IMR-90 (cell line): ENCODE data around the gene ASNSD1. TPM values are rescaled to one million over a fixed set of nuclear protein-coding genes. Genes with fewer than 3 reads are reported as not detected.

ENCODE experiments used
- ATAC-seq: fragments of 200-7000 bp; cut with Tn5 transposase; 2 replicates; pipeline ENCODE4 v1.9.1; 2020; ENCODE audit warnings: low read depth, mild to moderate bottlenecking, moderate library complexity
- BruUV-seq: library from RNA; stranded (reverse); fragments of 400-500 nt; replicated peaks from 2 replicates; lab custom pipeline; 2021; lab: Mats Ljungman, UMichigan
- CTCF ChIA-PET: fragments of 300-600 bp; formaldehyde crosslinking; extraction: SDS; loops from one replicate; lab custom pipeline; 2021; ENCODE audit warnings: antibody characterized with exemption; lab: Yijun Ruan, JAX
- POLR2A ChIA-PET: fragments of 300-600 bp; sonication (Branson Sonifier 250); formaldehyde crosslinking; loops from one replicate; lab custom pipeline; 2022; ENCODE audit warnings: antibody characterized with exemption; ENCODE audit not compliant: unreplicated experiment; lab: Charles Lee
- DNase-seq: peaks from one replicate; pipeline ENCODE4 v3.0.0; 2013
- H2AFZ ChIP-seq: replicated peaks from 2 replicates; pipeline ENCODE3; 2013; ENCODE audit warnings: low read length, mild to moderate bottlenecking; ENCODE audit not compliant: poor library complexity
- H2AK5ac ChIP-seq: 2 replicates; pipeline ENCODE4 v1.6.1; 2013; ENCODE audit warnings: low read depth, low read length, inconsistent platforms
- H2AK9ac ChIP-seq: replicated peaks from 2 replicates; pipeline ENCODE3; 2013; ENCODE audit warnings: mild to moderate bottlenecking, low read depth, low read length, moderate library complexity; ENCODE audit not compliant: poor library complexity
- H2BK120ac ChIP-seq: 2 replicates; pipeline ENCODE4 v1.6.1; 2013; ENCODE audit warnings: low read depth, low read length, inconsistent platforms
- H2BK15ac ChIP-seq: 3 replicates; pipeline ENCODE4 v1.6.1; 2013; ENCODE audit warnings: low read depth, low read length, inconsistent platforms
- H2BK20ac ChIP-seq: 2 replicates; pipeline ENCODE4 v1.6.1; 2013; ENCODE audit warnings: low read depth, mild to moderate bottlenecking, inconsistent platforms, low read length, moderate library complexity
- H2BK5ac ChIP-seq: 2 replicates; pipeline ENCODE4 v1.6.1; 2013; ENCODE audit warnings: mild to moderate bottlenecking, low read depth, low read length, inconsistent platforms; ENCODE audit not compliant: poor library complexity, severe bottlenecking
- H3K14ac ChIP-seq: replicated peaks from 2 replicates; pipeline ENCODE4 v1.6.1; 2013; ENCODE audit warnings: low read depth, low read length, inconsistent platforms
- H3K18ac ChIP-seq: 2 replicates; pipeline ENCODE4 v1.6.1; 2013; ENCODE audit warnings: low read depth, low read length, control low read depth
- H3K23ac ChIP-seq: 2 replicates; pipeline ENCODE4 v1.6.1; 2013; ENCODE audit warnings: low read depth, low read length, inconsistent platforms
- H3K27ac ChIP-seq: 2 replicates; pipeline ENCODE4 v1.5.1; 2013; ENCODE audit warnings: mild to moderate bottlenecking, control low read depth, low read length; ENCODE audit not compliant: insufficient read depth
- H3K27me3 ChIP-seq: 2 replicates; pipeline ENCODE4 v1.6.1; 2013; ENCODE audit warnings: low read length; ENCODE audit not compliant: control insufficient read depth, insufficient read depth
- H3K36me3 ChIP-seq: 2 replicates; pipeline ENCODE4 v1.6.1; 2013; ENCODE audit warnings: low read length, mixed read lengths; ENCODE audit not compliant: control insufficient read depth, insufficient read depth
- H3K4ac ChIP-seq: 2 replicates; pipeline ENCODE4 v1.6.1; 2013; ENCODE audit warnings: low read depth, low read length, inconsistent platforms
- H3K4me1 ChIP-seq: 2 replicates; pipeline ENCODE4 v1.6.1; 2013; ENCODE audit warnings: low read length, mixed read lengths; ENCODE audit not compliant: control insufficient read depth, insufficient read depth
- H3K4me2 ChIP-seq: 2 replicates; pipeline ENCODE4 v1.6.1; 2013; ENCODE audit warnings: low read depth, mild to moderate bottlenecking, control low read depth, low read length, moderate library complexity
- H3K4me3 ChIP-seq: 2 replicates; pipeline ENCODE4 v1.5.1; 2013; ENCODE audit warnings: low read depth, mild to moderate bottlenecking, control low read depth, low read length, moderate library complexity; ENCODE audit not compliant: insufficient read depth
- H3K56ac ChIP-seq: 2 replicates; pipeline ENCODE4 v1.6.1; 2013; ENCODE audit warnings: low read length, inconsistent platforms; ENCODE audit not compliant: insufficient read depth; ENCODE audit errors: extremely low read depth
- H3K79me1 ChIP-seq, 2 experiments: 2 replicates each; pipeline ENCODE4 v1.6.1; 2013; ENCODE audit warnings: low read length in 2 of 2, inconsistent platforms in 1 of 2, low read depth in 1 of 2
- H3K9ac ChIP-seq: 2 replicates; pipeline ENCODE4 v1.6.1; 2013; ENCODE audit warnings: low read depth, low read length, control low read depth
- H3K9me1 ChIP-seq: 2 replicates; pipeline ENCODE4 v1.6.1; 2013; ENCODE audit warnings: low read length, inconsistent platforms; ENCODE audit not compliant: insufficient read depth
- H3K9me3 ChIP-seq: 2 replicates; pipeline ENCODE4 v1.6.1; 2013; ENCODE audit warnings: low read length; ENCODE audit not compliant: control insufficient read depth, insufficient read depth
- H4K20me1 ChIP-seq: 2 replicates; pipeline ENCODE4 v1.6.1; 2013; ENCODE audit warnings: low read length, inconsistent platforms; ENCODE audit not compliant: insufficient read depth
- H4K5ac ChIP-seq: 2 replicates; pipeline ENCODE4 v1.6.1; 2013; ENCODE audit warnings: mild to moderate bottlenecking, low read depth, low read length, control low read depth
- H4K8ac ChIP-seq, 2 experiments: 2 replicates each; pipeline ENCODE4 v1.6.1; 2013; ENCODE audit warnings: low read depth in 2 of 2, low read length in 2 of 2, control low read depth in 1 of 2, inconsistent platforms in 1 of 2
- H4K91ac ChIP-seq: 2 replicates; pipeline ENCODE4 v1.6.1; 2013; ENCODE audit warnings: low read depth, low read length, inconsistent platforms; ENCODE audit not compliant: insufficient read depth
- BHLHE40 ChIP-seq: fragments of 150-350 bp; IDR thresholded peaks from 2 replicates; pipeline ENCODE4 v1.6.1; 2016; ENCODE audit warnings: mild to moderate bottlenecking, low read depth, low read length
- CHD1 ChIP-seq: IDR thresholded peaks from 2 replicates; pipeline ENCODE4 v1.6.1; 2012; ENCODE audit warnings: low read depth, low read length, improper control_type of control experiment
- FOS ChIP-seq: fragments of 150-350 bp; IDR thresholded peaks from 2 replicates; pipeline ENCODE4 v1.6.1; 2016; ENCODE audit warnings: low read depth, low read length
- MAFK ChIP-seq: IDR thresholded peaks from 2 replicates; pipeline ENCODE4 v1.6.1; 2012; ENCODE audit warnings: low read depth, low read length, improper control_type of control experiment
- MAZ ChIP-seq: IDR thresholded peaks from 2 replicates; pipeline ENCODE4 v1.6.1; 2012; ENCODE audit warnings: low read depth, mild to moderate bottlenecking, low read length, improper control_type of control experiment, moderate library complexity, borderline replicate concordance
- MXI1 ChIP-seq: IDR thresholded peaks from 2 replicates; pipeline ENCODE4 v1.6.1; 2012; ENCODE audit warnings: low read depth, mild to moderate bottlenecking, low read length, moderate library complexity, borderline replicate concordance
- NFE2L2 ChIP-seq: fragments of 150-350 bp; IDR thresholded peaks from 2 replicates; pipeline ENCODE4 v1.6.1; 2016; ENCODE audit warnings: low read depth, mild to moderate bottlenecking, low read length
- POLR2A ChIP-seq: IDR thresholded peaks from 2 replicates; pipeline ENCODE4 v1.6.1; 2012; ENCODE audit warnings: mild to moderate bottlenecking, low read depth, low read length
- RAD21 ChIP-seq: IDR thresholded peaks from 2 replicates; pipeline ENCODE4 v1.6.1; 2012; ENCODE audit warnings: low read length, improper control_type of control experiment
- RCOR1 ChIP-seq: IDR thresholded peaks from 2 replicates; pipeline ENCODE4 v1.6.1; 2012; ENCODE audit warnings: mild to moderate bottlenecking, low read length, improper control_type of control experiment; ENCODE audit not compliant: insufficient replicate concordance
- RFX5 ChIP-seq: IDR thresholded peaks from 2 replicates; pipeline ENCODE4 v1.8.0; 2012; ENCODE audit warnings: low read depth, mild to moderate bottlenecking, low read length, moderate library complexity
- SMC3 ChIP-seq: fragments of 150-350 bp; IDR thresholded peaks from 2 replicates; pipeline ENCODE4 v1.6.1; 2016; ENCODE audit warnings: low read depth, mild to moderate bottlenecking, antibody characterized with exemption, low read length, moderate library complexity
- WGBS, 2 experiments: methylation state at CpG; one replicate each; pipeline versions ENCODE4 v1.1.5 to v1.1.7; 2013; ENCODE audit warnings: missing lambda C conversion rate in 2 of 2; ENCODE audit not compliant: insufficient read length in 1 of 2; ENCODE audit errors: extremely low coverage in 2 of 2; 5-methylcytosine and 5-hydroxymethylcytosine counted together
- dilution Hi-C: fragments of 300-500 bp; cut with HindIII; formaldehyde crosslinking; loops from one replicate; pipeline ENCODE4 v1.14.3; 2018; ENCODE audit warnings: low sequenced_read_pairs; ENCODE audit not compliant: unreplicated experiment
- in situ Hi-C: fragments of 300-500 bp; cut with MboI; formaldehyde crosslinking; loops from 3 replicates; pipeline ENCODE4 v1.14.3; 2019; ENCODE audit warnings: low sequenced_read_pairs, inconsistent platforms, mixed read lengths
- intact Hi-C: fragments of 100-400 bp; cut with micrococcal nuclease; formaldehyde crosslinking; loops from 2 replicates; pipeline ENCODE4 v1.10.0; 2022
- polyA plus RNA-seq, 3 experiments: library from polyadenylated mRNA; depleted of rRNA; stranded (reverse); fragments of >200 nt; gene quantifications; 2 replicates each; pipeline ENCODE4 v1.2.3, GENCODE V29; 2012; ENCODE audit warnings: low replicate concordance in 1 of 3
- total RNA-seq: library from RNA; depleted of rRNA; stranded (reverse); fragments of >200 nt; gene quantifications from 2 replicates; pipeline ENCODE4 v1.2.3, GENCODE V29; 2012
- TF ChIP-seq, protein P1 (sequence below): conservative IDR thresholded peaks from 2 replicates; pipeline ENCODE4 v1.5.1; 2012; ENCODE audit warnings: mild to moderate bottlenecking, low read depth, low read length, improper control_type of control experiment
- TF ChIP-seq, protein P2 (sequence below): fragments of 150-350 bp; IDR thresholded peaks from 2 replicates; pipeline ENCODE4 v1.6.1; 2016; ENCODE audit warnings: low read depth, mild to moderate bottlenecking, low read length, moderate library complexity, borderline replicate concordance

Gene ASNSD1
- total and polyA plus RNA-seq, 2 of the 4 experiments (the other 2 are of a cell fraction), result 29.1 to 35.7 TPM

DNA sequence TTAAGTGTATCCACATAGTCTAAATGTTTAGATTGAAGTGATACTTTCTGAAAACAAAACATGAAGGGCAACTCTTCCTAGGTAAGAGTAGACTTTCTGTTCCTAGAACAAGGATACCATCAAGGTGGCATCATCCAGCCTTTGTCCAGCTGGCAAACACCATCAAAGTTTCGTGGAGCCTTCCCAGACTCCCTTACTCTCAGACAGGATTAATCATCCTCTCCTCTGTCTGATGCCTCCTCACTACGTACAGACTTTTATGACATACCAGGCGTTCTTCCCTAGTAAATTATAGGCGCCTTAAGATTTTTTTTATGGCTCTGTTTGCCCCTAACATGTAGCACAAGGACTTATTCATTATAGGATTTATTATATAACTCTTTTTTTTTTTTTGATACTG is 29.4 kb upstream of the ASNSD1 start:
- intact Hi-C loops, result no loop called here
- H2BK5ac ChIP-seq, result no peak overlapping the region

More for the DNA sequence above, 29.4 kb upstream of the ASNSD1 start:
- CTCF ChIA-PET, result no interaction called here
- in situ Hi-C loops, result loop anchor here (10.0 kb wide), 1 partner anchor 157 kb away; no protein-coding TSS in a partner anchor
- Histone ChIP-seq H2BK120ac (no peak overlapping the region), H3K9me1 (peaks cover 3% of the 10 kb centered on the region), H4K8ac (no peak overlapping the region), H2AFZ (no peak overlapping the region), H3K36me3 (no peaks in the 10 kb centered on the region), H3K79me1 (no peaks in the 10 kb centered on the region), H2BK15ac (no peak overlapping the region), H3K9me3 (no peaks in the 10 kb centered on the region), H3K18ac (no peak overlapping the region; the same call in 1 of the 2 replicates), H3K56ac (no peak overlapping the region), H4K91ac (no peak overlapping the region), H3K27me3 (no peaks in the 10 kb centered on the region), H3K27ac (no peak overlapping the region), H4K5ac (no peak overlapping the region), H2BK20ac (no peak overlapping the region; the same call in 1 of the 2 replicates), H3K9ac (no peak overlapping the region), H3K4me3 (no peak overlapping the region), H3K4me1 (peaks cover 8% of the 10 kb centered on the region), H2AK5ac (no peak overlapping the region), H3K4ac (no peak overlapping the region), H3K4me2 (no peak overlapping the region), H2AK9ac (no peak overlapping the region), H3K14ac (no peak overlapping the region), H3K23ac (0 out of 2 replicates have a peak overlapping the region, but pooled peaks have one; percentile 11), H4K20me1 (no peaks in the 10 kb centered on the region)
- dilution Hi-C loops, result no loop called here
- TF ChIP-seq POLR2A (no peak), RAD21 (no peak), SMC3 (no peak), NFE2L2 (no peak), MXI1 (no peak), RFX5 (no peak), FOS (no peak), MAZ (no peak), BHLHE40 (no peak), RCOR1 (no peak), MAFK (no peak), CHD1 (no peak)
- TF ChIP-seq, protein P1, sequence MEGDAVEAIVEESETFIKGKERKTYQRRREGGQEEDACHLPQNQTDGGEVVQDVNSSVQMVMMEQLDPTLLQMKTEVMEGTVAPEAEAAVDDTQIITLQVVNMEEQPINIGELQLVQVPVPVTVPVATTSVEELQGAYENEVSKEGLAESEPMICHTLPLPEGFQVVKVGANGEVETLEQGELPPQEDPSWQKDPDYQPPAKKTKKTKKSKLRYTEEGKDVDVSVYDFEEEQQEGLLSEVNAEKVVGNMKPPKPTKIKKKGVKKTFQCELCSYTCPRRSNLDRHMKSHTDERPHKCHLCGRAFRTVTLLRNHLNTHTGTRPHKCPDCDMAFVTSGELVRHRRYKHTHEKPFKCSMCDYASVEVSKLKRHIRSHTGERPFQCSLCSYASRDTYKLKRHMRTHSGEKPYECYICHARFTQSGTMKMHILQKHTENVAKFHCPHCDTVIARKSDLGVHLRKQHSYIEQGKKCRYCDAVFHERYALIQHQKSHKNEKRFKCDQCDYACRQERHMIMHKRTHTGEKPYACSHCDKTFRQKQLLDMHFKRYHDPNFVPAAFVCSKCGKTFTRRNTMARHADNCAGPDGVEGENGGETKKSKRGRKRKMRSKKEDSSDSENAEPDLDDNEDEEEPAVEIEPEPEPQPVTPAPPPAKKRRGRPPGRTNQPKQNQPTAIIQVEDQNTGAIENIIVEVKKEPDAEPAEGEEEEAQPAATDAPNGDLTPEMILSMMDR, result no peak
- TF ChIP-seq, protein P2, sequence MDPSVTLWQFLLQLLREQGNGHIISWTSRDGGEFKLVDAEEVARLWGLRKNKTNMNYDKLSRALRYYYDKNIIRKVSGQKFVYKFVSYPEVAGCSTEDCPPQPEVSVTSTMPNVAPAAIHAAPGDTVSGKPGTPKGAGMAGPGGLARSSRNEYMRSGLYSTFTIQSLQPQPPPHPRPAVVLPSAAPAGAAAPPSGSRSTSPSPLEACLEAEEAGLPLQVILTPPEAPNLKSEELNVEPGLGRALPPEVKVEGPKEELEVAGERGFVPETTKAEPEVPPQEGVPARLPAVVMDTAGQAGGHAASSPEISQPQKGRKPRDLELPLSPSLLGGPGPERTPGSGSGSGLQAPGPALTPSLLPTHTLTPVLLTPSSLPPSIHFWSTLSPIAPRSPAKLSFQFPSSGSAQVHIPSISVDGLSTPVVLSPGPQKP, result no peak
- DNase-seq, result no peak
- POLR2A ChIA-PET, result no interaction called here
- WGBS, 2 experiments, result no CpG with 5 or more reads among the region's 4 CpGs
- no TSS peak for BruUV-seq
- no peak for ATAC-seq
